ENCODE measurements around the gene SNX30.
A peak's percentile ranks its signal among the peaks of the same experiment; 100 is the strongest.
"Not testable (repeated sequence)": the region's sequence is repeated elsewhere in the genome, so short reads cannot be mapped to it uniquely, and the experiment has no call there.

Gene SNX30

GRCh38 chr9:112750016-112750763, at the start of gene SNX30:
Gene SNX30 (plus strand): TSS chr9:112750760. CDS start chr9:112751002, 242 bp downstream.
- no peak for FAIRE-seq

GRCh38 chr9:112703304-112703703, 47.3 kb upstream of the SNX30 start:
- FAIRE-seq, result no peak

GRCh38 chr9:112705768-112706427, 44.7 kb upstream of the SNX30 start:
- FAIRE-seq, result peak; percentile 89

- peak; percentile 45 for FAIRE-seq
These were observed 39.4 kb upstream of the SNX30 start for GRCh38 chr9:112711050-112711689.

- no peak for FAIRE-seq
These were observed 37.9 kb upstream of the SNX30 start for GRCh38 chr9:112712678-112713077.

- FAIRE-seq, result no peak
These were observed 32.8 kb upstream of the SNX30 start, which contains the start of gene INIP for GRCh38 chr9:112717661-112718331. Gene INIP (minus strand): TSS chr9:112718117. CDS start chr9:112716485, 1,632 bp downstream.

- no peak for FAIRE-seq
These were observed 31.3 kb upstream of the SNX30 start for GRCh38 chr9:112719241-112719691.

GRCh38 chr9:112719696-112720095, 30.9 kb upstream of the SNX30 start:
- no peak for FAIRE-seq

- FAIRE-seq, result no peak
These were observed 30.3 kb upstream of the SNX30 start for GRCh38 chr9:112720113-112720780.

GRCh38 chr9:112722749-112723148, 27.8 kb upstream of the SNX30 start:
- not testable (repeated sequence) for FAIRE-seq

- FAIRE-seq, result no peak
These were observed 24.6 kb upstream of the SNX30 start for GRCh38 chr9:112725961-112726360.

GRCh38 chr9:112726428-112726827, 24.1 kb upstream of the SNX30 start:
- no peak for FAIRE-seq

- no peak for FAIRE-seq
These were observed 22.2 kb upstream of the SNX30 start for GRCh38 chr9:112728401-112728800.

- no peak for FAIRE-seq
These were observed 18.6 kb upstream of the SNX30 start for GRCh38 chr9:112731971-112732370.

GRCh38 chr9:112734892-112735291, 15.7 kb upstream of the SNX30 start:
- FAIRE-seq, result no peak

- no peak for FAIRE-seq
These were observed 7.2 kb upstream of the SNX30 start for GRCh38 chr9:112743216-112743836.

- FAIRE-seq, result no peak
These were observed 6.4 kb upstream of the SNX30 start for GRCh38 chr9:112744177-112744576.

GRCh38 chr9:112747094-112747493, 3.5 kb upstream of the SNX30 start:
- no peak for FAIRE-seq

- no peak for FAIRE-seq
These were observed 150 bp downstream of the SNX30 start for GRCh38 chr9:112750764-112751055.

- no peak for FAIRE-seq
These were observed 666 bp downstream of the SNX30 start for GRCh38 chr9:112751056-112751795.

GRCh38 chr9:112752334-112753125, 2.0 kb downstream of the SNX30 start:
- no peak for FAIRE-seq

All from islet of Langerhans (tissue), 1 donor.